Measurements from ENCODE around the gene TTC34. TPM values are rescaled to one million over a fixed set of nuclear protein-coding genes. Genes with fewer than 3 reads are reported as not detected.
A peak's percentile ranks its signal among the peaks of the same experiment; 100 is the strongest.

The TTC34 gene
- total RNA-seq, 6 experiments from 2014 or later, result 0.06 to 0.23 (median 0.18) TPM; not detected in 1

DNA sequence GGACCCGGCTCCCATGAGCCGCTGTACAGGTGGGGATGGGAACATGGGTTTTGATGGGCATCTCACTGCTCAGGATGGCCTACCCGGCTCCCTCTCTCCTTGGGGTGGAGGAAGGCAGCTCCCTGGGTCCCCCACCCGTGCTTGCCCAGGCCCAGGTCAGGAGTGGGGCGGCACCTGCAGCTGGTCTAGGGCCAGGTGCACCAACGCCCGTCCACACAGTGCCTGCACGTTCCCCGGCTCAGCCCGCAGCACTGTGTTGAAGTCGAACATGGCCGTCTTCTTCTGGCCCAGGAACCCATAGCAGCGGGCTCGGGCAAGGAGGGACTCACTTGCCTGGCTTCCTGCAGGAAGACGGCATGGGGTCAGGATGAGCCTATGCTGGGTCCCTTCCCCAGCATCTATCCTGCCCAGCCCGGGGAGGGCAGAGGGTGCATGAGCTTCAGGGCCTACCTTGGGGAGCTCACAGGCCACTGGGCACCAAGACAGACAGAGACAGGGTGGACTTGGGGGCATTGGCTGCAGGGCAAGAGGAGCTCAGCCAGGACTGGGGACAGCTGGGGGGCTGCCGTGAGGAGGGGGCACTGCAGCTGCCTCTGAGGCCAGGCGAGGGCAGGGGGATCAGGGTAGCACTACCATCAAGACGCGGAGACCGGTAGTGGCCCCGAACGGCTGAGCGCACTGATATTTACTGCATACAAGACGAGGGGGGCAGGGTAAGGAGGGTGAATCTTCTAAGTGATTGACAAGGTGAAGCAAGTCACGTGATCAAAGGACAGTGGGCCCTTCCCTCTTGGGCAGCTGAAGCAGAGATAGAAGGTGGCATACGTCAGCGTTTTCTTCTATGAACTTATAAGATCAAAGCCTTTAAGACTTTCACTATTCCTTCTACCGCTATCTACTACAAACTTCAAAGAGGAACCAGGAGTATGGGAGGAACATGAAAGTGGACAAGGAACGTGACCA is 17.8 kb downstream of the TTC34 start:
- ATAC-seq (no peak), DNase-seq (peak; percentile 8 to 42 (median 39))
- Histone ChIP-seq H3K9me3 (peaks cover 0 to 8% (median 0%) of the 10 kb centered on the region in 4 donors), H3K4me3 (no peak overlapping the region), H3K27me3 (no peaks in the 10 kb centered on the region), H3K27ac (no peak overlapping the region), H3K4me1 (no peaks in the 10 kb centered on the region), H3K36me3 (no peaks in the 10 kb centered on the region)
- intact Hi-C loops (cut with DNase I), result no loop called here
- WGBS (ENCODE audit: insufficient coverage, low coverage, low lambda C conversion rate, missing lambda C conversion rate), result 75% methylated on average over 13 of the region's 30 CpGs
- no peak for TF ChIP-seq POLR2A (IDR thresholded peaks at IDR 0.05)
- TF ChIP-seq, protein P1, sequence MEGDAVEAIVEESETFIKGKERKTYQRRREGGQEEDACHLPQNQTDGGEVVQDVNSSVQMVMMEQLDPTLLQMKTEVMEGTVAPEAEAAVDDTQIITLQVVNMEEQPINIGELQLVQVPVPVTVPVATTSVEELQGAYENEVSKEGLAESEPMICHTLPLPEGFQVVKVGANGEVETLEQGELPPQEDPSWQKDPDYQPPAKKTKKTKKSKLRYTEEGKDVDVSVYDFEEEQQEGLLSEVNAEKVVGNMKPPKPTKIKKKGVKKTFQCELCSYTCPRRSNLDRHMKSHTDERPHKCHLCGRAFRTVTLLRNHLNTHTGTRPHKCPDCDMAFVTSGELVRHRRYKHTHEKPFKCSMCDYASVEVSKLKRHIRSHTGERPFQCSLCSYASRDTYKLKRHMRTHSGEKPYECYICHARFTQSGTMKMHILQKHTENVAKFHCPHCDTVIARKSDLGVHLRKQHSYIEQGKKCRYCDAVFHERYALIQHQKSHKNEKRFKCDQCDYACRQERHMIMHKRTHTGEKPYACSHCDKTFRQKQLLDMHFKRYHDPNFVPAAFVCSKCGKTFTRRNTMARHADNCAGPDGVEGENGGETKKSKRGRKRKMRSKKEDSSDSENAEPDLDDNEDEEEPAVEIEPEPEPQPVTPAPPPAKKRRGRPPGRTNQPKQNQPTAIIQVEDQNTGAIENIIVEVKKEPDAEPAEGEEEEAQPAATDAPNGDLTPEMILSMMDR (IDR thresholded peaks at IDR 0.05), result no peak

- H3K4me1 ChIP-seq, result no peaks in the 10 kb centered on the region
- H3K4me3 ChIP-seq, result no peak overlapping the region
- peaks cover 0 to 8% (median 0%) of the 10 kb centered on the region in 4 donors for H3K9me3 ChIP-seq
- peak in 2 of 3 donors; percentile 22 to 26 for DNase-seq
- ATAC-seq, result no peak
- TF ChIP-seq POLR2A (IDR thresholded peaks at IDR 0.05), result no peak
- TF ChIP-seq, protein P1 (IDR thresholded peaks at IDR 0.05), result no peak
- no peak overlapping the region for H3K27ac ChIP-seq
- H3K27me3 ChIP-seq, result no peaks in the 10 kb centered on the region
- WGBS (ENCODE audit: insufficient coverage, low coverage, low lambda C conversion rate, missing lambda C conversion rate), result 90% methylated on average over 2 of the region's 5 CpGs
- intact Hi-C loops (cut with DNase I), result no loop called here
- H3K36me3 ChIP-seq, result no peaks in the 10 kb centered on the region
Measured at GRCh38 chr1:2783069-2783434, 18.4 kb downstream of the TTC34 start.

DNA sequence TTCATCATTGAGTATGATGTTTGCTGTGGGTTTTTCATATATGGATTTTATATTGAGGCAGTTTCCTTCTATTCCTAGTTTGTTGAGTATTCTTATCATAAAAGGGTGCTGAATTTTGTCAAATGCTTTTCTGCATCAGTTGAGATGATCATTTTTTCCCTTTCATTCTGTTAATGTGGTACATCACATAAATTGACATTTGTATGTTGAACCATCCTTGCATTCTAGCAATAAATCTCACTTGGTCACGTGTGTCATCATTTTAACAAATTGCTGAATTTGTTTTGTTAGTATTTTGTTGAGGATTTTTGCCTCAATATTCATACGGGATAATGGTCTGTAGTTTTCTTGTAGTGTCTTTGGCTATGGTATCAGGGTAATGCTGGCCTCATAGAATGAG is 19.9 kb downstream of the TTC34 start:
- Histone ChIP-seq H3K4me1 (no peaks in the 10 kb centered on the region), H3K36me3 (no peaks in the 10 kb centered on the region), H3K4me3 (no peak overlapping the region), H3K27ac (no peak overlapping the region), H3K9me3 (peaks cover 0 to 8% (median 0%) of the 10 kb centered on the region in 4 donors), H3K27me3 (no peaks in the 10 kb centered on the region)
- WGBS (ENCODE audit: insufficient coverage, low coverage, low lambda C conversion rate, missing lambda C conversion rate), result 29% methylated on average over 2 of the region's 2 CpGs
- intact Hi-C loops (cut with DNase I), result no loop called here
- ATAC-seq, result no peak
- no peak for TF ChIP-seq POLR2A (IDR thresholded peaks at IDR 0.05)
- TF ChIP-seq, protein P1 (IDR thresholded peaks at IDR 0.05), result no peak
- no peak for DNase-seq

GRCh38 chr1:2778220-2778592 is 23.3 kb downstream of the TTC34 start:
- intact Hi-C loops (cut with DNase I), result no loop called here
- peaks cover 0 to 8% (median 0%) of the 10 kb centered on the region in 4 donors for H3K9me3 ChIP-seq

More at GRCh38 chr1:2778220-2778592, 23.3 kb downstream of the TTC34 start:
- Histone ChIP-seq H3K27me3 (no peaks in the 10 kb centered on the region), H3K36me3 (no peaks in the 10 kb centered on the region), H3K4me1 (no peaks in the 10 kb centered on the region), H3K27ac (no peak overlapping the region), H3K4me3 (no peak overlapping the region)
- WGBS (ENCODE audit: insufficient coverage, low coverage, low lambda C conversion rate, missing lambda C conversion rate), result no CpG with 5 or more reads among the region's 3 CpGs
- no peak for TF ChIP-seq POLR2A (IDR thresholded peaks at IDR 0.05)
- TF ChIP-seq, protein P1 (IDR thresholded peaks at IDR 0.05), result no peak
- ATAC-seq (peak in 2 of 4 donors; percentile 22 to 32), DNase-seq (peak in 1 of 3 donors; percentile 31)
